K562 (cell line): ENCODE results near the gene RXRA. TPM values are rescaled to one million over a fixed set of nuclear protein-coding genes. Genes with fewer than 3 reads are reported as not detected.

Source experiments
- ATAC-seq: fragments of 200-7000 bp; cut with Tn5 transposase; 3 replicates; pipeline ENCODE4 v1.9.1; 2020; ENCODE audit warnings: moderate library complexity
- BruUV-seq: library from RNA; stranded (reverse); fragments of 400-500 nt; replicated peaks from 2 replicates; lab custom pipeline; 2021; lab: Mats Ljungman, UMichigan
- CTCF ChIA-PET: fragments of 300-600 bp; formaldehyde crosslinking; extraction: SDS; loops from one replicate; lab custom pipeline; 2021; ENCODE audit warnings: low intra/inter-chr PET ratio; lab: Yijun Ruan, JAX
- POLR2A ChIA-PET: fragments of 300-600, 350-650 bp; sonication (Branson Sonifier 250); formaldehyde crosslinking; extraction: SDS; loops from one replicate; lab custom pipeline; 2021; ENCODE audit warnings: antibody characterized with exemption, inconsistent platforms; lab: Yijun Ruan, JAX
- DNase-seq, 4 experiments: peaks; one replicate each; pipeline versions ENCODE4 v3.0.0 to v3.0.0-alpha.2; 2011 to 2018; ENCODE audit warnings: low spot score in 3 of 4, mixed read lengths in 3 of 4; ENCODE audit errors: extremely low read depth in 1 of 4
- FAIRE-seq: peaks from 2 replicates; lab custom pipeline; 2011; peaks lifted over from hg19 to GRCh38; lab: Jason Lieb, UNC
- H2AFZ ChIP-seq: 2 replicates; pipeline ENCODE4 v1.6.0; 2011; ENCODE audit warnings: low read depth, low read length, control low read depth, inconsistent platforms
- H3K27ac ChIP-seq: fragments of 200-600 bp; 3 replicates; pipeline ENCODE4 v1.8.0; 2011; ENCODE audit warnings: low read depth, mild to moderate bottlenecking, control low read depth, inconsistent platforms, low read length, moderate library complexity, mixed read lengths; ENCODE audit errors: extremely low read depth
- H3K27me3 ChIP-seq, 2 experiments: fragments of 300-600 bp in 1 of 2; 2 replicates in 1 of 2; 3 replicates in 1 of 2; pipeline versions ENCODE4 v1.6.0 to v1.8.0; 2011; ENCODE audit warnings: inconsistent platforms in 2 of 2, low read length in 2 of 2, mild to moderate bottlenecking in 1 of 2, mixed read lengths in 1 of 2, moderate library complexity in 1 of 2; ENCODE audit not compliant: control insufficient read depth in 2 of 2, insufficient read depth in 2 of 2
- H3K36me3 ChIP-seq: fragments of 300-600 bp; 3 replicates; pipeline ENCODE4 v1.8.0; 2011; ENCODE audit warnings: mild to moderate bottlenecking, low read length, inconsistent platforms; ENCODE audit not compliant: control insufficient read depth, insufficient read depth
- H3K4me1 ChIP-seq, 2 experiments: fragments of 200-600 bp in 1 of 2; replicated peaks in 1 of 2; 2 replicates in 1 of 2; 3 replicates in 1 of 2; pipeline versions ENCODE4 v1.5.1 to v1.8.0; 2011; ENCODE audit warnings: inconsistent platforms in 2 of 2, low read length in 2 of 2, mild to moderate bottlenecking in 1 of 2, mixed read lengths in 1 of 2, moderate library complexity in 1 of 2; ENCODE audit not compliant: control insufficient read depth in 2 of 2, insufficient read depth in 2 of 2
- H3K4me2 ChIP-seq: 2 replicates; pipeline ENCODE4 v1.6.1; 2011; ENCODE audit warnings: low read length, control low read depth, inconsistent platforms, mixed read lengths; ENCODE audit not compliant: insufficient read depth
- H3K4me3 ChIP-seq: fragments of 200-600 bp; sonication (generic), shearing (Covaris generic); 2 replicates; pipeline ENCODE4 v1.5.1; 2016; ENCODE audit warnings: control low read depth, inconsistent platforms
- H3K79me2 ChIP-seq: fragments of 200-600 bp; 3 replicates; pipeline ENCODE4 v1.8.0; 2011; ENCODE audit warnings: low read length, inconsistent platforms; ENCODE audit not compliant: control insufficient read depth, insufficient read depth
- H3K9ac ChIP-seq, 2 experiments: 2 replicates each; pipeline versions ENCODE4 v1.6.0 to v1.6.1; 2011; ENCODE audit warnings: low read depth in 2 of 2, low read length in 2 of 2, control low read depth in 1 of 2, inconsistent platforms in 1 of 2, mild to moderate bottlenecking in 1 of 2, mixed read lengths in 1 of 2; ENCODE audit not compliant: insufficient read depth in 1 of 2
- H3K9me1 ChIP-seq: one replicate; pipeline ENCODE4 v1.6.0; 2011; ENCODE audit warnings: inconsistent platforms, mild to moderate bottlenecking, low read length, moderate library complexity; ENCODE audit not compliant: control insufficient read depth, insufficient read depth
- H3K9me3 ChIP-seq: replicated peaks from 2 replicates; pipeline ENCODE4 v1.5.1; 2011; ENCODE audit warnings: low read depth, low read length, inconsistent platforms; ENCODE audit not compliant: control insufficient read depth, insufficient read depth
- H4K20me1 ChIP-seq: replicated peaks from 2 replicates; pipeline ENCODE4 v1.6.1; 2011; ENCODE audit warnings: low read length, inconsistent platforms, mixed read lengths; ENCODE audit not compliant: control insufficient read depth, insufficient read depth
- AFF1 ChIP-seq, 2 experiments: fragments of 450-650 bp; IDR thresholded peaks; 2 replicates each; pipeline ENCODE4 v1.6.1; 2018; ENCODE audit warnings: mild to moderate bottlenecking in 2 of 2, low read depth in 1 of 2; ENCODE audit not compliant: partially characterized antibody in 2 of 2
- DMBX1 ChIP-seq: fragments of 250-450 bp; sonication (Bioruptor Pico); IDR thresholded peaks from 2 replicates; pipeline ENCODE4 v1.8.0; 2022; ENCODE audit warnings: inconsistent platforms, mild to moderate bottlenecking, moderate library complexity, borderline replicate concordance
- EP400 ChIP-seq: fragments of 450-650 bp; IDR thresholded peaks from 2 replicates; pipeline ENCODE4 v1.6.1; 2017; ENCODE audit warnings: antibody characterized with exemption, mild to moderate bottlenecking, moderate library complexity
- GATAD2A ChIP-seq: fragments of 450-650 bp; IDR thresholded peaks from 2 replicates; pipeline ENCODE4 v1.6.1; 2017
- KDM4B ChIP-seq, 2 experiments: fragments of 450-650 bp in 1 of 2; sonication (generic) in 1 of 2; IDR thresholded peaks; 2 replicates each; pipeline ENCODE4 v1.6.1; 2016 to 2017; ENCODE audit warnings: borderline replicate concordance in 2 of 2, antibody characterized with exemption in 1 of 2, low read depth in 1 of 2, mild to moderate bottlenecking in 1 of 2
- NR0B1 ChIP-seq: fragments of 450-650 bp; IDR thresholded peaks from one replicate; pipeline ENCODE4 v1.6.1; 2018; ENCODE audit warnings: mild to moderate bottlenecking, moderate library complexity; ENCODE audit not compliant: partially characterized antibody
- PHF21A ChIP-seq: fragments of 450-650 bp; IDR thresholded peaks from 2 replicates; pipeline ENCODE4 v1.6.1; 2017; ENCODE audit warnings: low read depth, borderline replicate concordance
- TAF15 ChIP-seq: fragments of 200-400 bp; formaldehyde crosslinking; IDR thresholded peaks from 2 replicates; pipeline ENCODE4 v1.6.1; 2017; ENCODE audit warnings: mild to moderate bottlenecking, low read depth, low read length, moderate library complexity
- TCF7L2 ChIP-seq: fragments of 150-350 bp; IDR thresholded peaks from 2 replicates; pipeline ENCODE4 v1.6.1; 2016; ENCODE audit warnings: low read depth, mild to moderate bottlenecking, low read length, moderate library complexity
- ZNF146 ChIP-seq: IDR thresholded peaks from one replicate; pipeline ENCODE4 v1.6.1; 2018; ENCODE audit warnings: missing compliant biosample characterization; ENCODE audit not compliant: unreplicated experiment
- ZNF445 ChIP-seq: fragments of 250-450 bp; sonication (Bioruptor Pico); IDR thresholded peaks from 2 replicates; pipeline ENCODE4 v1.4.0; 2020; ENCODE audit warnings: low read depth, mild to moderate bottlenecking, moderate library complexity
- ZNF699 ChIP-seq: fragments of 250-450 bp; sonication (Bioruptor Pico); IDR thresholded peaks from 2 replicates; pipeline ENCODE4 v1.8.0; 2021; ENCODE audit warnings: mild to moderate bottlenecking, moderate library complexity; ENCODE audit not compliant: insufficient replicate concordance
- ZSCAN32 ChIP-seq: fragments of 450-650 bp; formaldehyde crosslinking; IDR thresholded peaks from 2 replicates; pipeline ENCODE4 v1.4.0; 2020; ENCODE audit warnings: mild to moderate bottlenecking, moderate library complexity
- WGBS: fragments of 100-300 bp; shearing (Covaris generic); methylation state at CpG from one replicate; pipeline ENCODE4 v1.1.6; 2016; ENCODE audit warnings: low coverage, mixed read lengths; ENCODE audit not compliant: insufficient coverage; ENCODE audit errors: missing lambda C conversion rate; 5-methylcytosine and 5-hydroxymethylcytosine counted together
- in situ Hi-C: fragments of 300-500 bp; cut with MboI; formaldehyde crosslinking; loops from 4 replicates; pipeline ENCODE4 v1.15.0; 2018; ENCODE audit warnings: inconsistent platforms, mixed read lengths
- intact Hi-C: fragments of 100-400 bp; cut with micrococcal nuclease; formaldehyde crosslinking; loops from 2 replicates; pipeline ENCODE4 v1.14.2; 2022
- polyA plus RNA-seq, 8 experiments: library from polyadenylated mRNA; depleted of rRNA in 4 of 8; stranded (reverse) in 5 of 8; unstranded in 3 of 8; fragments of >200 nt; fragmentation: Nextera tagmentation in 2 of 8; fragmentation: Illumina TruSeq in 1 of 8; extraction: Ambion mirVana in 2 of 8; extraction: Trizol in 1 of 8; gene quantifications; 2 replicates each; pipeline versions ENCODE4 v1.2.1 to v1.2.3, GENCODE V29; 2011 to 2014; ENCODE audit warnings: inconsistent platforms in 1 of 8, missing spikeins in 1 of 8
- total RNA-seq, 7 experiments: library from RNA; depleted of rRNA in 6 of 7; stranded (reverse); fragments of >200 nt in 6 of 7; fragmentation: Illumina TruSeq in 2 of 7; extraction: Trizol in 2 of 7; gene quantifications; 2 replicates each; pipeline versions ENCODE4 v1.2.1 to v1.2.3, GENCODE V29; 2011 to 2021; ENCODE audit warnings: low replicate concordance in 1 of 7

Gene RXRA
- total and polyA plus RNA-seq, 9 of the 15 experiments (the other 6 are each of a cell fraction or from before 2014, with no cell fraction given), result 0.35 to 23.6 (median 4.6) TPM

GRCh38 chr9:134390947-134391318 is 64.7 kb downstream of the RXRA start:
- no peak for TF ChIP-seq TAF15
- no peak for TF ChIP-seq KDM4B (IDR thresholded peaks at IDR 0.05; ENCODE audit: borderline replicate concordance in 2 of 2, low read depth in 1 of 2)
- no peak for TF ChIP-seq NR0B1
- TF ChIP-seq AFF1 (IDR thresholded peaks at IDR 0.05; ENCODE audit: low read depth in 1 of 2, partially characterized antibody in 2 of 2), result no peak
- no peak for TF ChIP-seq ZNF445
- TF ChIP-seq DMBX1 (CRISPR knock-in tag), result no peak
- TF ChIP-seq EP400, result no peak
- TF ChIP-seq PHF21A, result no peak
- no peak for TF ChIP-seq ZNF146 (CRISPR knock-in tag)
- no peak for TF ChIP-seq GATAD2A
- no peak for TF ChIP-seq TCF7L2
- no peak for TF ChIP-seq ZSCAN32 (CRISPR knock-in tag)
- TF ChIP-seq ZNF699 (CRISPR knock-in tag), result no peak
- in situ Hi-C loops, result no loop called here
- no peaks in the 10 kb centered on the region for H3K27me3 ChIP-seq
- H3K4me3 ChIP-seq, result no peak overlapping the region
- H3K27ac ChIP-seq, result no peak overlapping the region
- DNase-seq, result no peak
- peaks cover 34% of the 10 kb centered on the region for H4K20me1 ChIP-seq
- peaks cover 0 to 58% of the 10 kb centered on the region in 2 experiments; a peak in 2 of 5 replicates for H3K4me1 ChIP-seq
- POLR2A ChIA-PET, result no interaction called here
- H3K9ac ChIP-seq, result peak overlapping the region in 1 of 2 experiments; percentile 26; a peak in 1 of 4 replicates
- no peak for FAIRE-seq
- no peaks in the 10 kb centered on the region for H3K36me3 ChIP-seq
- CTCF ChIA-PET, result no interaction called here
- WGBS, result 63% methylated on average over 10 of the region's 11 CpGs
- H2AFZ ChIP-seq, result no peak overlapping the region
- no peaks in the 10 kb centered on the region for H3K9me1 ChIP-seq
- no peak for ATAC-seq
- H3K9me3 ChIP-seq, result no peaks in the 10 kb centered on the region
- H3K79me2 ChIP-seq, result no peaks in the 10 kb centered on the region; the same call in 1 of the 3 replicates
- no peak overlapping the region for H3K4me2 ChIP-seq
- intact Hi-C loops, result no loop called here
- BruUV-seq, result no TSS peak
